Rectal smooth muscle tissue (tissue), 1 donor: ENCODE measurements around the gene KDM2A.

Source experiments
- H3K27ac ChIP-seq: one replicate; pipeline ENCODE4 v1.7.0; 2013; ENCODE audit warnings: low read depth, low read length, inconsistent platforms
- H3K27me3 ChIP-seq: one replicate; pipeline ENCODE4 v1.7.0; 2013; ENCODE audit warnings: low read length; ENCODE audit not compliant: control insufficient read depth, insufficient read depth
- H3K36me3 ChIP-seq: one replicate; pipeline ENCODE4 v1.7.0; 2013; ENCODE audit warnings: low read length; ENCODE audit not compliant: control insufficient read depth, insufficient read depth
- H3K4me1 ChIP-seq: one replicate; pipeline ENCODE4 v1.7.0; 2013; ENCODE audit warnings: low read length; ENCODE audit not compliant: control insufficient read depth, insufficient read depth
- H3K4me3 ChIP-seq: one replicate; pipeline ENCODE4 v1.7.0; 2013; ENCODE audit warnings: low read length
- H3K9ac ChIP-seq: one replicate; pipeline ENCODE4 v1.7.0; 2013; ENCODE audit warnings: low read length

KDM2A gene

GRCh38 chr11:67303835-67304411 lies 184.9 kb downstream of the KDM2A start:
- peaks cover 12% of the 10 kb centered on the region for H3K36me3 ChIP-seq
- peak overlapping the region; percentile 68 for H3K9ac ChIP-seq
- peak overlapping the region; percentile 89 for H3K4me3 ChIP-seq
- no peak overlapping the region for H3K27ac ChIP-seq
- H3K4me1 ChIP-seq, result peaks cover 4% of the 10 kb centered on the region
- H3K27me3 ChIP-seq, result no peaks in the 10 kb centered on the region

DNA sequence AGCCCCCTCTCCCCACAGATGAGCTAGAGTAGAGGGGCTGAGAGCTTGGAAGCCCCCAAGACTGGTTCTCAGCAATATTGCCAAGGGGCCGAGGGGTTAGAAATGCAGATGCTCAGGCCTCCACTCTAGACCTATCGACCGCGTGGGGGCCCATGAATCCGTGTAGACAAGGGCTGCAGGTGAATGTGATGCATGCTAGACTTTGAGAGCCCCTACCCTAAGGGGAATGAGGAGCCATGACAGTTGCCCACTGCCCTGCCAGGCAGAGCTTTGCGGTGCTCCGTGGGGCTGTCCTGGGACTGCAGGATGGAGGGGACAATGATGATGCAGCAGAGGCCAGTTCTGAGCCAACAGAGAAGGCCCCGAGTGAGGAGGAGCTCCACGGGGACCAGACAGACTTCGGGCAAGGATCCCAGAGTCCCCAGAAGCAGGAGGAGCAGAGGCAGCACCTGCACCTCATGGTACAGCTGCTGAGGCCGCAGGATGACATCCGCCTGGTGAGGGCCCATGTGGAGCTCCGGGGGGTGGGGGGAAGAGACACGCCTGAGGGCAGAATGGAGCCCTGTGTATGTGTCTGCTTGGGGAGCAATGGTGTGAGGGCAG lies 185.5 kb downstream of the KDM2A start:
- Histone ChIP-seq H3K36me3 (peaks cover 9% of the 10 kb centered on the region), H3K4me3 (peak overlapping the region; percentile 89), H3K27ac (no peak overlapping the region), H3K9ac (no peak overlapping the region), H3K27me3 (no peaks in the 10 kb centered on the region), H3K4me1 (peaks cover 4% of the 10 kb centered on the region)

- no peak overlapping the region for H3K9ac ChIP-seq
- peaks cover 4% of the 10 kb centered on the region for H3K4me1 ChIP-seq
- H3K27ac ChIP-seq, result no peak overlapping the region
- no peak overlapping the region for H3K4me3 ChIP-seq
- H3K36me3 ChIP-seq, result peaks cover 4% of the 10 kb centered on the region
- H3K27me3 ChIP-seq, result no peaks in the 10 kb centered on the region
Observed at GRCh38 chr11:67306769-67307544, 187.9 kb downstream of the KDM2A start.

DNA sequence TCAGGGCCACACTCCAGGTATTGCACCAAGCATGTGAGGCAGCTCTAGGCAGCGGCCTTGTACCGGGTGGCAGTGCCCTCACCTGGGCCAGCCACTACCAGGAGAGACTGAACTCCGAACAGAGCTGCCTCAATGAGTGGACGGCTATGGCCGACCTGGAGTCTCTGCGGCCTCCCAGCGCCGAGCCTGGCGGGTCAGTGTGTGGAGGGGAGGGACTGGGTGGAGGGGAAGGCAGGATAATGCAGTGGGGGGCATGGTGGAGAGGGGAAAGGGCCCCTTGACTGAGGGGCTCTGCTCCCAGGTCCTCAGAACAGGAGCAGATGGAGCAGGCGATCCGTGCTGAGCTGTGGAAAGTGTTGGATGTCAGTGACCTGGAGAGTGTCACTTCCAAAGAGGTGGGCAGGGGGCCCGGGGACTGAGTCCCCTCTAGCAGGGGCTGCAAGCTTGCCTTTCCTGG lies 188.5 kb downstream of the KDM2A start:
- no peak overlapping the region for H3K4me3 ChIP-seq
- no peak overlapping the region for H3K9ac ChIP-seq
- H3K36me3 ChIP-seq, result peaks cover 4% of the 10 kb centered on the region
- H3K27me3 ChIP-seq, result no peaks in the 10 kb centered on the region
- peaks cover 4% of the 10 kb centered on the region for H3K4me1 ChIP-seq
- no peak overlapping the region for H3K27ac ChIP-seq
